ENCODE data around the gene NRG4. TPM values are rescaled to one million over a fixed set of nuclear protein-coding genes. Genes with fewer than 3 reads are reported as not detected.
"Not testable (repeated sequence)": the region's sequence is repeated elsewhere in the genome, so short reads cannot be mapped to it uniquely, and the experiment has no call there.

The NRG4 gene
- total RNA-seq, 2 experiments from 2014 or later = not detected

DNA sequence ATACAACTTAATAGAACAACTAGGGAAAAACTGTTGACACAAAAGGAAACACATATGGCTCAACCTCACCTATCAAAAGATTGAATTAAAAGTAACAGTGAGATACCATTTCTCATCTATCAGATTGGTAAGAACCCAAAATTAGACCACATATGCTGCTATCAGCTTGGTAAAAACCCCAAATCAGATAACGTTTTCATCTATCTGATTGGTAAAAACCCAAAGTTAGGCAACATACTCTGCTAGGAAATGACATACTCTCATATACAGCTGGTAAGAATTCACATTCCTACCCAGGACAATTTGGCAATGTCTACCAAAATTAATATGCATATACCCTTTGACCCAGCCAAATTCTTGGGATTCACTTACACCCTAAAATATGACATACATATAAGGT is 26.3 kb downstream of the NRG4 start:
- no peak overlapping the region for H3K4me3 Mint-ChIP-seq
- H3K4me1 Mint-ChIP-seq (ENCODE audit: low read depth) = no peaks in the 10 kb centered on the region
- no peak for DNase-seq
- intact Hi-C loops (cut with micrococcal nuclease) = no loop called here
- CTCF ChIA-PET = interaction anchor here (0.5 kb wide), 1 partner anchor 108 kb away, joined by 3 read pairs; no protein-coding TSS in a partner anchor
- no peaks in the 10 kb centered on the region for H3K36me3 Mint-ChIP-seq
- peaks cover 3% of the 10 kb centered on the region for H3K27me3 Mint-ChIP-seq
- H3K9me3 Mint-ChIP-seq = no peaks in the 10 kb centered on the region
- POLR2A ChIA-PET = no interaction called here
- H3K27ac Mint-ChIP-seq = no peak overlapping the region

DNA sequence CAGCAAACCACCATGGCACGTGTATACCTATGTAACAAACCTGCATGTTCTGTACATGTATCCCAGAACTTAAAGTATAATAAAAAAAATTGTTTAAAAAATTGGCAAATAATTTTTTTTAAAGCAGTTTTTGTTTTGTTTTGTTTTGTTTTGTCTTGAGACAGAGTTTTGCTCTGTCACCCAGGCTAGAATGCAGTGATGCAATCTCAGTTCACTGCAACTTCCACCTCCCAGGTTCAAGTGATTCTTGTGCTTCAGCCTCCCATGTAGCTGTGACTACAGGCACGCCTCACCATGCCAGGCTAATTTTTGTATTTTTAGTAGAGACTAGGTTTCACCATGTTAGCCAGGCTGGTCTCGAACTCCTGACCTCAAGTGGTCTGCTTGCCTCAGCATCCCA is 27.5 kb downstream of the NRG4 start:
- H3K9me3 Mint-ChIP-seq; POLR2A ChIA-PET; DNase-seq; CTCF ChIA-PET; H3K27ac Mint-ChIP-seq; H3K36me3 Mint-ChIP-seq; H3K27me3 Mint-ChIP-seq; H3K4me3 Mint-ChIP-seq; intact Hi-C loops (cut with micrococcal nuclease); H3K4me1 Mint-ChIP-seq (ENCODE audit: low read depth): not testable (repeated sequence)

DNA sequence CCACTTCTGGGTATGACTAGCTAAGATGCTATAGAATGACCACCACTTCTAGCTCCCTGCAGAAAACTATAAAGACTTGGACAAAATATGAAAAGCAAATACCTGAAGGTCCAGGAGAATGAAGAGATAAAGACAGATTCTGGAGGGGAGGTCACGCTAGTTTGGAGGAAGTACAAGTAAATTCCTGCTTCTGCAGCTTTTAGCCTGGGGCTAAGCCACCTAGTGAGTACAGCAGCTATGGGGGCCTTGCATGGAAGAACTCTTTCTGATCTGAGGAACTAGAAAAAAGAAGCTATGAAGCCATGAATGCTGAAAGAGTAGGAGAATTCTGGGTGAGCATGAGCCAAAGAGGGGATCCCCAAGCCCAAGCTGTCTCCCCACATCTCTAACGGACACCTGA is 29.8 kb downstream of the NRG4 start:
- POLR2A ChIA-PET = no interaction called here
- CTCF ChIA-PET = no interaction called here
- Mint-ChIP-seq H3K36me3 (no peaks in the 10 kb centered on the region), H3K27ac (no peak overlapping the region), H3K4me1 (ENCODE audit: low read depth) (no peaks in the 10 kb centered on the region), H3K4me3 (no peak overlapping the region), H3K27me3 (peaks cover 18% of the 10 kb centered on the region), H3K9me3 (no peaks in the 10 kb centered on the region)
- no peak for DNase-seq
- intact Hi-C loops (cut with micrococcal nuclease) = no loop called here

DNA sequence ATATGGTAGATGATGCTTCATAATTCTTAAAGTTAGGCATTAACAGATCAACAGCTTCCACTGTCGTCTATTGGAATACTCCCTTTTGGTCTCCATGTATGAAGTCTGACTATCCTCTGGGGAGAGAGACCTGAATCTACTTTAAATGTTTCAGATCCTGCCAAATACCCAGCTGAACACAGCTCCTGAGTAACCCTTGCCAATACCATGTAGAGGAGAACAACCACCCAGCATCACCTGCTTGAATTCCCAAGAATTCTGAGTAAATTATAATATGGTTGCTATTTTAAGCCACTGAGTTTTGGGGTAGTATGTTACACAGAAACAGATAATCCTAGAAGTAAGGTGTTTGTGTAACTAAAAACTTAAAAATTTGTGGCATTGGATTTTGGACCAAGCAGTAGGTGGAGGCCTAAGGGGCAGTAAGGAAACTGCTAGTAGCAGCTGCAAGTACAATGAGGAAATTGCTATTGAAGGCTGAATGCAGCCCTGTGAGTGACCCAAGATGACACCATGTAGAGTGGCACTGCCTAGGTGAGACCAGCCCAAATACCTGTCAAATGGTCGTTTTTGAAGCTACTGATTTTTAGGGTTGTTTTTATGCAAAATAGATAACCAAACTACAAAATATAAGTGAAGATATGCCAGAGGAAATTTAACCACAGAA is 30.9 kb downstream of the NRG4 start:
- Mint-ChIP-seq H3K4me1 (ENCODE audit: low read depth) (no peaks in the 10 kb centered on the region), H3K4me3 (no peak overlapping the region), H3K27ac (no peak overlapping the region), H3K9me3 (no peaks in the 10 kb centered on the region), H3K36me3 (no peaks in the 10 kb centered on the region), H3K27me3 (peaks cover 18% of the 10 kb centered on the region)
- intact Hi-C loops (cut with micrococcal nuclease) = no loop called here
- ChIA-PET POLR2A (no interaction called here), CTCF (interaction anchor here (0.8 kb wide), 1 partner anchor 16 kb away, joined by 3 read pairs; no protein-coding TSS in a partner anchor)
- no peak for DNase-seq

DNA sequence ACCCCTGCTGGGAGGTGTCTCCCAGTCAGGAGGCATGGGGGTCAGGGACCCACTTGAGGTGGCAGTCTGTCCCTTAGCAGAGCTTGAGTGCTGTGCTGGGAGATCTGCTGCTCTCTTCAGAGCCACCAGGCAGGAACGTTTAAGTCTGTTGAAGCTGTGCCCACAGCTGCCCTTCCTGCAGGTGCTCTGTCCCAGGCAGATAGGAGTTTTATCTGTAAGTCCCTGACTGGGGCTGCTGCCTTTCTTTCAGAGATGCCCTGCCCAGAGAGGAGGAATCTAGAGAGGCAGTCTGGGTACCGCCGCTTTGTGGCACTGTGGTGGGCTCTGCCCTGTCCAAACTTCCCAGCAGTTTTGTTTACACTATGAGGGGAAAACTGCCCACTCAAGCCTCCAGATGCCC is 35.5 kb downstream of the NRG4 start:
- H3K4me3 Mint-ChIP-seq; intact Hi-C loops (cut with micrococcal nuclease); H3K9me3 Mint-ChIP-seq; POLR2A ChIA-PET; CTCF ChIA-PET; H3K27ac Mint-ChIP-seq; H3K4me1 Mint-ChIP-seq (ENCODE audit: low read depth); H3K36me3 Mint-ChIP-seq; DNase-seq: not testable (repeated sequence)
- H3K27me3 Mint-ChIP-seq = peaks cover 21% of the 10 kb centered on the region

DNA sequence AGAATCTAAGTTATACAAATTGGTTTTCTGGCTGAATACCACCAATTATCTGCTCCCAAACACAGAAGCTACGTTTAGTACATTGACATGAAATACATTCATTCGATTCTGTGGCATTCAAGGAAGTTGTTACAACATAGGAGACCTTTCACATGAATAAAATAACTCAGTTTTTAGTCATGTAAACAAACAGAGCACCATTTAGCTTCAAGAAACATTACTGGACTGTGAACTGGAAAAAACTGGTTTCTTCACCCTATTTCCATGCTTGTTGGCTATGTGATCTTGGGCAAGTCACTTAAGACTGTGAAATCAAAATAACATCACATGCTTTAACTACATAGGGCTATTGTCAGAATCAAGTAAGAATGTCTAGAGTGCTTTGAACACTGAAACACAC is 46.2 kb downstream of the NRG4 start:
- POLR2A ChIA-PET = no interaction called here
- H3K27me3 Mint-ChIP-seq = peaks cover 3% of the 10 kb centered on the region
- no peaks in the 10 kb centered on the region for H3K36me3 Mint-ChIP-seq
- no peak overlapping the region for H3K27ac Mint-ChIP-seq
- no peaks in the 10 kb centered on the region for H3K4me1 Mint-ChIP-seq (ENCODE audit: low read depth)
- no peaks in the 10 kb centered on the region for H3K9me3 Mint-ChIP-seq
- DNase-seq = no peak
- intact Hi-C loops (cut with micrococcal nuclease) = no loop called here
- CTCF ChIA-PET = no interaction called here
- H3K4me3 Mint-ChIP-seq = no peak overlapping the region

DNA sequence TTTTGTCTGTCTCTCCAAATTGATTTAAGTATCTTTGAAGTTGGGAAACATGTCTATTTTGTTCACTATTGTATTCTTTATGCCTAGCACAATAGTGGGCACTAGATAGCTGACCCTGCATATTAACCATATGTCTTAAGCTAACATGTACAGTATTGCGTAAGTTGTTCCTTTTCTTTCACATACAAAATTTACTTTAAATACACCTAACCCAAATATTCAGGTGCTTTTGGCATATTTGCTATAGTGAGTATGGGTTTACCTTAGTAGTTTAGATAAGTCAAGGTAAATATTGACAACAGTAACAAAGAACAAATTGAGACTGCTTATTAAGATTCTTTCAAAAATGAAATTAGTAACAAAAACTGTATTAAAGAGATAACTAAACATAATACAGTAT is 50.9 kb downstream of the NRG4 start:
- Mint-ChIP-seq H3K4me1 (ENCODE audit: low read depth) (no peaks in the 10 kb centered on the region), H3K4me3 (no peak overlapping the region), H3K27ac (no peak overlapping the region), H3K36me3 (no peaks in the 10 kb centered on the region), H3K27me3 (peaks cover 9% of the 10 kb centered on the region), H3K9me3 (no peaks in the 10 kb centered on the region)
- CTCF ChIA-PET = interaction anchor here (0.6 kb wide), 1 partner anchor 1941 kb away, joined by 3 read pairs; no protein-coding TSS in a partner anchor
- DNase-seq = no peak
- intact Hi-C loops (cut with micrococcal nuclease) = no loop called here
- POLR2A ChIA-PET = no interaction called here

DNA sequence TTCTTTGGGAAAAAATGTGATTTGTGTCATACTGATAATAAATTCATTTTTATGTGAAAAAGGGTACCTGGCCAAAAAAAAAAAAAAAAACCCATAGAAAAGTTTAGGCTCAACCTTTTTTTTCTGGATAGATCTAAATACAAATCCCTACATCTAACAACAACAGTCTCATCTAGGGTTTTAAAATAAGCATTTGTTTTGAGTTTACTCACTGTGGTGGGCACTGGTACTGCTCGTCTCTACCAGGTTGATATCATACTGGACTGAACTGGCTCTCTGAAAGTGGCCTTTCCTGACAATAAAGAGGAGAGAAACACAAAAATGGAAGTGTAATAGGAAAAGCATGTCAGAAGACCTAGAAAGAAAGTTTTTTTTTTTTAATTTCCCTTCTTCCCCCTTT is 56.5 kb downstream of the NRG4 start:
- Mint-ChIP-seq H3K4me3 (no peak overlapping the region), H3K27me3 (peaks cover 31% of the 10 kb centered on the region), H3K9me3 (no peaks in the 10 kb centered on the region), H3K4me1 (ENCODE audit: low read depth) (peaks cover 2% of the 10 kb centered on the region), H3K36me3 (no peaks in the 10 kb centered on the region), H3K27ac (no peak overlapping the region)
- intact Hi-C loops (cut with micrococcal nuclease) = no loop called here
- POLR2A ChIA-PET = no interaction called here
- CTCF ChIA-PET = interaction anchor here (0.7 kb wide), 2 partner anchors 8 to 285 kb away, joined by 3 to 4 read pairs; no protein-coding TSS in a partner anchor
- no peak for DNase-seq

DNA sequence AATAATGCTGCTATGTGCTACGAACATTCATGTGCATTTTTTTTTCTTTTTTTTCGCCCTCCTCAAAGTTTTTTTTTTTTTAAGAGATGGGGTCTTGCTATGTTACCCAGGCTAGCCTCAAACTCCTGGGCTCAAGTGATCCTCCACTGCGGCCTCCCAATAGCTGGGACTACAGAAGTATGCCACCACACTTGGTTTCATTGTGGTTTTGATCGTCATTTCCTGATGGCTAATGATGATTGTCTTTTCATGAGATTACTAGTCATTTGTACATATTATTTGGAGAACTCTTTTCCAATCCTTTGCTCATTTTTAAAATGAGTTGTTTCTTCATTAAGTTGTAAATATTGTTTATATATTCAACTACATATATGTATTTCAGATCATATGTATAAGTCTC is 59.7 kb downstream of the NRG4 start:
- ChIA-PET CTCF (no interaction called here), POLR2A (no interaction called here)
- Mint-ChIP-seq H3K27me3 (peaks cover 34% of the 10 kb centered on the region), H3K4me3 (no peak overlapping the region), H3K36me3 (no peaks in the 10 kb centered on the region), H3K27ac (no peak overlapping the region), H3K4me1 (ENCODE audit: low read depth) (peaks cover 2% of the 10 kb centered on the region), H3K9me3 (no peaks in the 10 kb centered on the region)
- intact Hi-C loops (cut with micrococcal nuclease) = no loop called here
- no peak for DNase-seq

DNA sequence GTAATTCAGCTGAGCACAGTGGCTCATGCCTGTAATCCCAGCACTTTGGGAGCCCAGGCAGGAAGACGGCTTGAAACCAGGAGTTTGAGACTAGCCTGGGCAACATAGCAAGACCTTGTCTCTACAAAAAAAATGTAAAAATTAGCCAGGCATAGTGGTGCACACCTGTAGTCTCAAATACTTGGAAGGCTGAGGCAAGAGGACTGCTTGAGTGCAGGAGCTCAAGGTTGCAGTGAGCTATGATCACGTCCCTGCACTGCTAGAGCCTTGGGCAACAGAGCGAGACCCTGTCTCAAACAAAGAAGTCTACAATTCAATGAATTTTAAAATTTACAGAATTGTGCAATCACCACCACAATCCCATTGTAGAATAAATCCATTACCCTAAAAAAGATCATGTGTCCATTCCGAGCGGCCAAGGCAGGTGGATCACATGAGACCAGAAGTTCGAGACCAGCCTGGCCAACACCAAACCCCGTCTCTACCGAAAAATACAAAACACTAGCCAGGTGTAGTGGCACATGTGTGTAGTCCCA is 63.4 kb downstream of the NRG4 start:
- intact Hi-C loops (cut with micrococcal nuclease) = no loop called here

DNA sequence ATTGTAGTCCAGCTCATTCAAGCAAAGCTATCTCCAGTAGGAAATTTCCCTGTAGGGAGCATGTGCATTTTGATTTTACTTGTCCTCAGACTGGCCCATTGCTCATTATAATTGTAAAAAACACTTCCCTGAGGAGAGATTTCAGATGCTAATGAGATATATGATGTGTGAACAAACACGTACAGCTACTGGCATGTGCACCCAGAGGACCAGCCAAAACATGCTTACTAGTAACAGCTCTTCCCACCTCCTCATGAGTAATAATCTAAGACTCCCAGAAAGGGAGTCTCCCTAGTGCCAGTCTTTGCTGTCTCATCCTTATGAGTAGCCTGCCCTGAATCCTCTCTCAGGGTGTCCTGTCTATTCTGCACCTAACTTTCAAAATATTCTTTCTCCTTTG is 65.1 kb downstream of the NRG4 start:
- ChIA-PET POLR2A (no interaction called here), CTCF (interaction anchor here (1.0 kb wide), 1 partner anchor 110 kb away, joined by 3 read pairs; no protein-coding TSS in a partner anchor)
- Mint-ChIP-seq H3K9me3 (no peaks in the 10 kb centered on the region), H3K4me1 (ENCODE audit: low read depth) (no peaks in the 10 kb centered on the region), H3K27ac (no peak overlapping the region), H3K4me3 (no peak overlapping the region), H3K36me3 (no peaks in the 10 kb centered on the region), H3K27me3 (peaks cover 25% of the 10 kb centered on the region)
- DNase-seq = no peak
- intact Hi-C loops (cut with micrococcal nuclease) = no loop called here

More for the DNA sequence above, 63.4 kb downstream of the NRG4 start:
- POLR2A ChIA-PET = no interaction called here
- Mint-ChIP-seq H3K27me3 (peaks cover 32% of the 10 kb centered on the region), H3K36me3 (no peaks in the 10 kb centered on the region), H3K9me3 (no peaks in the 10 kb centered on the region), H3K27ac (no peak overlapping the region), H3K4me3 (no peak overlapping the region), H3K4me1 (ENCODE audit: low read depth) (peaks cover 2% of the 10 kb centered on the region)
- DNase-seq = no peak
- CTCF ChIA-PET = interaction anchor here (0.6 kb wide), 1 partner anchor 124 kb away, joined by 4 read pairs; no protein-coding TSS in a partner anchor

DNA sequence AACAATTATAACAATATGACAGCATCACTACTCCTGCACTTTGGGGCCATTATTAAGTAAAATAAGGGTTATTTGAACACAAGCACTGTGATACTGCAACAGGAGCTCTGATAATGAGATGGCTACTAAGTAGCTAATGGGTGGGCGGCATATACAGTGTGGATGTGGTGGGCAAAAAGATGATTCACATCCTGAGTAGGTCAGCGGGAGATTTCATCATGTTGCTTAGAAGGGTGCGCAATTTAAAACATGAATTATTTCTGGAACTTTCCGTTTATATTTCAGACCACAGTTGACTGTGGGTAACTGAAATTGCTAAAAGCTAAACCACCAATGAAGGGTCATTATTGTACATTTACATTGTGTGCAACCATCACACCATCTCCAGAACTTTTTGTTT is 66.3 kb downstream of the NRG4 start:
- intact Hi-C loops (cut with micrococcal nuclease) = no loop called here
- Mint-ChIP-seq H3K27me3 (peaks cover 18% of the 10 kb centered on the region), H3K9me3 (no peaks in the 10 kb centered on the region), H3K4me3 (no peak overlapping the region), H3K4me1 (ENCODE audit: low read depth) (no peaks in the 10 kb centered on the region), H3K36me3 (no peaks in the 10 kb centered on the region), H3K27ac (no peak overlapping the region)
- POLR2A ChIA-PET = no interaction called here
- CTCF ChIA-PET = no interaction called here
- DNase-seq = no peak

DNA sequence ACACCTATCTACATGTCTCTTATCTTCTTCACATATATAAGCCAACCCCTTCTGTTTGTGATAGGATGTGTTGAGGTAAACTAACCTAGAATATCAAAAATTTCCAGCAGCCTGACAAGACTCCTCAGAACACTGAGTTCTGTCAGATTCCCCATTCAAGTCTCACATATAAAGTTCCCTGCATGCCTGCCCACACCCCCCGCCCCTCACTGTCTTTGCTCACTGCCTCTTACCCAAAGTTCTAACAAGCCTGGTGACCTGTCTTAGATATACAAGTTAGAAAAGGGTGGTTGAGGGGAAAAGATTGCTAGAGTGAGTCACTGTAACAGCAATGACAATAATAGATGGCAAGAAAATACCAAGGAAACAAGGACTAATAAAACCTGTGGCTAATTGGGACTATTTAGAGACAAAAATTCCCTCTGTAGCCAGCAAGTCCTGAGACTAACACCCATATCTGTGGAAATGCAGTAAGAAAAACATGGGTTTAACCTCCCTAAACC is 68.5 kb downstream of the NRG4 start:
- ChIA-PET CTCF (no interaction called here), POLR2A (no interaction called here)
- no peak for DNase-seq
- H3K36me3 Mint-ChIP-seq = no peaks in the 10 kb centered on the region
- H3K4me1 Mint-ChIP-seq (ENCODE audit: low read depth) = no peaks in the 10 kb centered on the region
- H3K27me3 Mint-ChIP-seq = peaks cover 13% of the 10 kb centered on the region
- H3K9me3 Mint-ChIP-seq = peaks cover 9% of the 10 kb centered on the region
- intact Hi-C loops (cut with micrococcal nuclease) = no loop called here
- no peak overlapping the region for H3K4me3 Mint-ChIP-seq
- H3K27ac Mint-ChIP-seq = no peak overlapping the region
